PFSK-1 (cell line): ENCODE measurements around the gene KLF13.

Experiments used
- FOXP2 ChIP-seq: optimal IDR thresholded peaks from 2 replicates; pipeline ENCODE3; 2011; ENCODE audit warnings: borderline replicate concordance, control low read depth, inconsistent platforms; ENCODE audit not compliant: insufficient read depth; ENCODE audit errors: extremely low read length, extremely low read depth
- POLR2AphosphoS5 ChIP-seq: IDR thresholded peaks from 2 replicates; pipeline ENCODE4 v1.6.1; 2012; ENCODE audit warnings: low read depth, mild to moderate bottlenecking, control low read depth, low read length, moderate library complexity
- REST ChIP-seq, 2 experiments: IDR thresholded peaks; 2 replicates each; pipeline versions ENCODE4 v1.6.1 to v1.8.0; 2011 to 2012; ENCODE audit warnings: low read depth in 2 of 2, low read length in 2 of 2, control low read depth in 1 of 2, inconsistent platforms in 1 of 2, mild to moderate bottlenecking in 1 of 2, moderate library complexity in 1 of 2; ENCODE audit not compliant: insufficient read depth in 1 of 2
- SIN3A ChIP-seq: IDR thresholded peaks from 2 replicates; pipeline ENCODE4 v1.6.1; 2012; ENCODE audit warnings: mild to moderate bottlenecking, low read length, moderate library complexity, borderline replicate concordance; ENCODE audit not compliant: insufficient read depth
- TAF1 ChIP-seq: IDR thresholded peaks from 2 replicates; pipeline ENCODE4 v1.6.1; 2012; ENCODE audit warnings: low read length, control low read depth, borderline replicate concordance; ENCODE audit not compliant: insufficient read depth

KLF13 gene

GRCh38 chr15:31303726-31304648, 22.6 kb upstream of the KLF13 start:
- TF ChIP-seq POLR2AphosphoS5 (no peak), TAF1 (no peak), SIN3A (no peak), REST (IDR thresholded peaks at IDR 0.05; ENCODE audit: insufficient read depth in 1 of 2, low read depth in 2 of 2, low read length in 2 of 2) (no peak), FOXP2 (no peak)

GRCh38 chr15:31304751-31305365, 21.8 kb upstream of the KLF13 start:
- TF ChIP-seq FOXP2 = no peak
- no peak for TF ChIP-seq TAF1
- TF ChIP-seq POLR2AphosphoS5 = no peak
- TF ChIP-seq REST (IDR thresholded peaks at IDR 0.05; ENCODE audit: insufficient read depth in 1 of 2, low read depth in 2 of 2, low read length in 2 of 2) = no peak

- TF ChIP-seq REST (IDR thresholded peaks at IDR 0.05; ENCODE audit: insufficient read depth in 1 of 2, low read depth in 2 of 2, low read length in 2 of 2) = no peak
- TF ChIP-seq TAF1 = no peak
- no peak for TF ChIP-seq FOXP2
- TF ChIP-seq POLR2AphosphoS5 = no peak
- no peak for TF ChIP-seq SIN3A
Observed at GRCh38 chr15:31305375-31305774, 21.3 kb upstream of the KLF13 start.

- TF ChIP-seq POLR2AphosphoS5 = no peak
- no peak for TF ChIP-seq FOXP2
- no peak for TF ChIP-seq TAF1
- no peak for TF ChIP-seq REST (IDR thresholded peaks at IDR 0.05; ENCODE audit: insufficient read depth in 1 of 2, low read depth in 2 of 2, low read length in 2 of 2)
- TF ChIP-seq SIN3A = no peak
Observed at GRCh38 chr15:31305796-31306425, 20.7 kb upstream of the KLF13 start.
